GM10266 (cell line): ENCODE results near the gene PHIP.
"Not testable (repeated sequence)": the region's sequence is repeated elsewhere in the genome, so short reads cannot be mapped to it uniquely, and the experiment has no call there.

Source experiments
- DNase-seq: peaks from one replicate; pipeline ENCODE4 v3.0.0; 2012; ENCODE audit errors: extremely low spot score
- TF ChIP-seq, protein P1 (sequence below): IDR thresholded peaks from 2 replicates; pipeline ENCODE4 v1.5.1; 2012; ENCODE audit warnings: mild to moderate bottlenecking, low read depth; ENCODE audit not compliant: control insufficient read depth, insufficient read depth; ENCODE audit errors: missing control alignments

PHIP gene

DNA sequence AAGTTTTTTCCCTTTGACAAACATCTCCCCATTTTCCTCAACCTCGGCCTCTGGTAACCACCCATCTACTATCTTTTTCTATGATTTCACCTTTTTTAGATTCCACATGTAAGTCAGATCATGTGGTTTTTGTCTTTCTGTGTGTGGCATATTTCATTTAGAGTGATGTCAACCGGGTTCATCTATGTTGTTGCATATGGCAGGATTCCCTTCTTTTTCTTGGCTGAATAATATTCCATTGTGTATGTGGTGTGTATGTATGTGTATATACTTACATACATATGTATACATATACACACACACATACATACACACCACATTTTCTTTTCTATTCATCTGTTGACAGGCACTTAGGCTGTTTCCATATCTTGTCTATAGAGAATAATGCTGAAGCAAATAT is 22.2 kb upstream of the PHIP start:
- TF ChIP-seq, protein P1, sequence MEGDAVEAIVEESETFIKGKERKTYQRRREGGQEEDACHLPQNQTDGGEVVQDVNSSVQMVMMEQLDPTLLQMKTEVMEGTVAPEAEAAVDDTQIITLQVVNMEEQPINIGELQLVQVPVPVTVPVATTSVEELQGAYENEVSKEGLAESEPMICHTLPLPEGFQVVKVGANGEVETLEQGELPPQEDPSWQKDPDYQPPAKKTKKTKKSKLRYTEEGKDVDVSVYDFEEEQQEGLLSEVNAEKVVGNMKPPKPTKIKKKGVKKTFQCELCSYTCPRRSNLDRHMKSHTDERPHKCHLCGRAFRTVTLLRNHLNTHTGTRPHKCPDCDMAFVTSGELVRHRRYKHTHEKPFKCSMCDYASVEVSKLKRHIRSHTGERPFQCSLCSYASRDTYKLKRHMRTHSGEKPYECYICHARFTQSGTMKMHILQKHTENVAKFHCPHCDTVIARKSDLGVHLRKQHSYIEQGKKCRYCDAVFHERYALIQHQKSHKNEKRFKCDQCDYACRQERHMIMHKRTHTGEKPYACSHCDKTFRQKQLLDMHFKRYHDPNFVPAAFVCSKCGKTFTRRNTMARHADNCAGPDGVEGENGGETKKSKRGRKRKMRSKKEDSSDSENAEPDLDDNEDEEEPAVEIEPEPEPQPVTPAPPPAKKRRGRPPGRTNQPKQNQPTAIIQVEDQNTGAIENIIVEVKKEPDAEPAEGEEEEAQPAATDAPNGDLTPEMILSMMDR, result no peak
- no peak for DNase-seq

DNA sequence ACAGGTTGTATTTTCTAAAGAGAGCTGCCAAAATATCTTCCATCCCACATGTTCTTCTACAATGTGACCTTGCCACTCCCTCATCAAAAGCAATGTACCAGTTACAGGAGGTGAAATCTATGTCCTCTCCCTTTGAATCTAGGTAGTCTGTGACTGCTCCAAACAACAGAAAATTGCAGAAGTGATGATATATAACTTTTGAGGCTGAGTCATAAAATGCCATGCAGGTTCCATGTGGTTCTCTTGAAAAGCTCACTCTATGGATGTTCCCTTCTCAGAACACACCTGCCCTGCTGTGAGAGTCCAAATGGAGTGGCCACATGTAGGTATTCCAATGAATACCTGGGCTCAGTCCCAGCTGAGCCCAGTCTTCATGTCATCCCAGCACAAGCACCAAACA is 16.9 kb upstream of the PHIP start:
- TF ChIP-seq, protein P1, result no peak
- DNase-seq, result no peak

DNA sequence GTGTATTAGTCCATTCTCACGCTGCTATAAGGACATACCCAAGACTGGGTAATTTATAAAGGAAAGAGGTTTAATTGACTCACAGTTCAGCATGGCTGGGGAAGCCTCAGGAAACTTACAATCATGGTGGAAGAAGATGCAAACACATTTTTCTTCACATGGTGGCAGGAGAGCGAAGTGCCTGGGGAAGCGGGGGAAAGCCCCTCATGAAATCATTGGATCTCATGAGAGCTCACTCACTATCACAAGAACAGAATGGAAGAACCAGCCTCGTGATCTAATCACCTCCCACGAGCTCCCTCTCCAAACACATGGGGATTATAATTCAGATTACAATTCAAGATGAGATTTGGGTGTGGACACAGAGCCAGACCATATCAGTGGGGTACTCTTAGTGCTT is 13.7 kb upstream of the PHIP start:
- not testable (repeated sequence) for DNase-seq

DNA sequence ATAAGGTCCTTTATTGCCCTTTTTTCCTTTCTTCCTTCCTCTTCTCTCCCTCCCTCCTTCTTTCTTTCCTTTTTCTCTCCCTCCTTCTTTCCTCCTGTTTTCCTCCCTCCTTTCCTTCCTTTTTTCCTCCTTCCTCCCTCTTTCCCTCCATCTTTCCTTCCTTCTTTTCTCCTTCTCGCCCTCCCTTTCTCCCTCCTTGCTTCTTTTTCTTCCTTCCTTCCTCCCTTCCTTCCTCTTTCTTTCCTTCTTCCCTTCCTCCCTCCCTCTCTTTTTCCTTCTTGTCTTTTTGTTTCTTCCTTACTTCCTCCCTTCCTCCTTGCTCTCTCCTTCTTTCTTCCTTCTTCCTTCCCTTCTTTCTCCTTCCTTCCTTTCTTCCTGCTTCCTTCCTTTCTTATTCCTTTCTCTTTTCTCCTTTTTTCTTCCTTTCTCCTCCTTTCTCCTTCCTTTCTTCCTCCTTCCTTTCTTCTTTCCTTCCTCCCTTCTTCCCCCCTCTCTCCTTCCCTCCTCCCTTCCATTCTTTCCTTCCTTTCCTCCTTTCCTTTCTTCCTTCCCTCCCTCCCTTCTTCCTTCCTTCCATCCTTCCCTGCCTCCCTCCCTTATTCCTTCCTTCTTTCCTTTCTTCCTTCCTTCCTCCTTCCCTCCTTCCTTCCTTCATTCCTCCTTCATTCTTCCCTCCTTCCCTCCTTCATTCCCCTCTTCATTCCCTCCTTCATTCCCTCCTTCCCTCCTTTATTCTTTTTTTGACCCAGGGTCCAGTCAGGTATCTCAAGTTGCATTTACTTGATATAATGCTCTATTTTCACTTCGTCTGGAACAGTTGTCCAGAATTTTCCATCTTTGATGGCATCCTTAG is 11.7 kb upstream of the PHIP start:
- no peak for DNase-seq
- TF ChIP-seq, protein P1, result no peak

DNA sequence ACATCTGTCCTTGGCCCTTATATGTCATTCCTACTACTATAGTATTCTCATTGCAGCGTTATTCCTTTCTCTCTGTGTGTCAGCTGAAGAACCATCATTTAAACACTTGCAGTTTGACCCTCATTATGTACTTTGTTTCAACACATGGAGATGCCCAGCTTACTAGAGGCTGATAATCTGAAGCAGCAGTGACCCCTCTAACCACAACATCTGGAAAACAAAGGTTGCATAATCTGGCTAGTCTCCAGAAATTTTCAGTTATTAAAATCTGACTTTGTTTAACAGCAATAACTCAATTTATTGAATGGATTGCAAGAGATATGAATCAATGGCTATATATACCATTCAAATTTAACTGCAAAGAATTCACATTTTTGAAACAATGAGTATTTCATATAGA is 6.6 kb upstream of the PHIP start:
- no peak for DNase-seq
- TF ChIP-seq, protein P1, result no peak

DNA sequence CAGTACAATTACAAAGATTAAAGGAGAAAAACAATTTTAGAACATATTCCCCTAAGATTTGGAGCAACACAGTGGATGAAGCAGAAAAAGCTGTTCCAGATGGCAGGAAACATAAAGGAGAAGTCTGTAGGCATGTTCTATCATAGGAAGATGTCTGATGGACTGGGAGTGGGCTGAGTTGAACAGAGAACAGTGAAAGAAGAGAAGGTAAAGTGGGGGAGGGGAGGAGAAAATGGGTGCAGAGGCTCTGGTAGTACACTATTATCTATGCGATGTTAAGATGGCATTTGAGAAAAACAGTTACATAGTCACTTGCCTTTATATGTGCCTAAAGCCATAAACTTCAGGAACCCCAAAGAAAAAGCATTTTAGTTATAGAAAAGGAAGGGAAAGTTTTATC is 4.2 kb upstream of the PHIP start:
- DNase-seq, result no peak
- TF ChIP-seq, protein P1, result no peak

DNA sequence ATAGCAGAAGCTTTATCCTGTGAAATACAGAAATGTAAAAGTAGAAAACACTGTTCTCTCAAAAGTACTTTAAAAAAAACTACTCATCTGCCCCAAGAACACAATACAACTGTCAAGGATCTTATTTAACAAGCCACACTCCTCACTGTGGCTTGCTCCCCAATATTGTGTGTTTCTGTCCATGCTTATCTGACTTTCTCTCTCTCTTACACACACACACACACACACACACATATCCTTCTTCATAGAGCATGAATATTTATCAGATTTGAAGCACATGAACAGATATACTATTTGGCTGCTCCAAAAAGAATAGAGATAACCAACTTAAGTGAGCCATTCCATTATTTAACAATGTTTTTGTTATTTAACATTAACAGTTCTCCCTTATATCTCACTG is 3.6 kb upstream of the PHIP start:
- DNase-seq, result no peak
- TF ChIP-seq, protein P1, result no peak
